ENCODE results near the gene CLTA. TPM values are rescaled to one million over a fixed set of nuclear protein-coding genes. Genes with fewer than 3 reads are reported as not detected.

Gene CLTA, protein sequence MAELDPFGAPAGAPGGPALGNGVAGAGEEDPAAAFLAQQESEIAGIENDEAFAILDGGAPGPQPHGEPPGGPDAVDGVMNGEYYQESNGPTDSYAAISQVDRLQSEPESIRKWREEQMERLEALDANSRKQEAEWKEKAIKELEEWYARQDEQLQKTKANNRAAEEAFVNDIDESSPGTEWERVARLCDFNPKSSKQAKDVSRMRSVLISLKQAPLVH
- 391 and 514 TPM in 2 replicates for total RNA-seq

DNA sequence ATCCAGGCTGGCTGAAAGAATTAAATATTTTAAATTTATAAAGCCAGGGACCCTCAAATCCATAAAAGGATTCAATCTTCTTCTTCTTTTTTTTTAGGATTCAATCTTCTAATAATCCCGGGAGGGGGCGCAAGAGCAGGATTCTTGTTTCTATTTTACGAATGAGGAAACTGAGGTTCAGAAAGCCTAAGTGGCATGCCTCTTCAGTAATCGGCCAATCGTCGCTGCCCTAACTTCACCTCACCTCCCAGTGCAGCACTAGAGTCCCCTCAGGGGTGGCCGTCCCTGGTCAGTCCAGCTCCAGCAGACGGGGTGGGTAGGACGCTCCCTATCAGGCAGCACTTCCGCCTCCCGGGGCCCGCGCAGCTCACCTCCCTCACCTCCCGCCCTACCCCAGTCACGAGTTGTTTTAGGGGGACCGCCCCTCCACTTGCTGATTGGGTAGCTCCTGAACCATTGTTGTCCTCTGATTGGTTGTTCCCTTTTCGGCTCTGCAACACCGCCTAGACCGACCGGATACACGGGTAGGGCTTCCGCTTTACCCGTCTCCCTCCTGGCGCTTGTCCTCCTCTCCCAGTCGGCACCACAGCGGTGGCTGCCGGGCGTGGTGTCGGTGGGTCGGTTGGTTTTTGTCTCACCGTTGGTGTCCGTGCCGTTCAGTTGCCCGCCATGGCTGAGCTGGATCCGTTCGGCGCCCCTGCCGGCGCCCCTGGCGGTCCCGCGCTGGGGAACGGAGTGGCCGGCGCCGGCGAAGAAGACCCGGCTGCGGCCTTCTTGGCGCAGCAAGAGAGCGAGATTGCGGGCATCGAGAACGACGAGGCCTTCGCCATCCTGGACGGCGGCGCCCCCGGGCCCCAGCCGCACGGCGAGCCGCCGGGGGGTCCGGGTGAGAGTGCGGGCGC, at the start of gene CLTA:
TSS of gene CLTA (plus strand) at position 534 of the 902 bp plus-strand sequence. CDS start at position 670, 136 bp downstream.
- DNase-seq (ENCODE audit: low read depth), result peak; percentile 98

DNA sequence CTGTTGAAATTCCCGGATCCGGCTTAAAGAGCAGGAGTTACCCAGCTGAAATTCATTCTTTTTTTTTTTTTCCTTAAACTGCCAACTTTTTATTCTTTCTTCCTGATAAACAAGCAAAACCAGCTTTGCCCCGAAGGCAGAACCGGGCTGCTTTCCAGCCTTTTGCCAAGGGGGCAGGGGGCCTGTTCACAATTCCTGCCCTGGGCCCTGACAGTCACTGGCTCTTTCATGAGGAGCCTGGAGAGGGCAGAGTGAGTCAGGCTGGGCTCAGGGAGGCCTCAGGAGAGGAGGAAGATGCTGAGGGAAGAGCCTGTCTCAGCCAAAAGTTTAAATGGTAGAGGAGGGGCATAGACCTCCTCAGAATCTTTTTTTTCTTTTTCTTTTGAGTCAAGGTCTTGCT, 49.4 kb upstream of the CLTA start:
- DNase-seq (ENCODE audit: low read depth), result peak; percentile 19

DNA sequence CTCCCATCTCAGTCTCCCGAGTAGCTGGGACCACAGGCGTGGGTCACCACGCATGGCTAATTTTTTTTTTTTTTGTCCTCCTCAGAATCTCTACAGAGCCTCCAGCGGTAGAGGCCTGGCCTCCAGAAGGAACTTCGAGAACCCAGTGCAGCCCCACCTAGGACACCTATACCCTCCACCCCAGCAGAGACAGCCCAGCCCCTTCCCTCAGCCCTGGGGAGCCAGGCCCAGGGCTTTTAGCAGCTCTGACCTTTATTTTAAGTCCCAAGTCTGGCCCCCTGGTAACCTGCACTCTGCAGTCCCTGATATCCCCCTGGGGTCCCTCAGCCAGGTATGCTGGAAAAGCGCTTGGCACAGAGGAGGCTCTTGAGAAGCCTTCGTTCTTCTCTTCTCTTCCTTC, 49.0 kb upstream of the CLTA start:
- DNase-seq (ENCODE audit: low read depth), result no peak

DNA sequence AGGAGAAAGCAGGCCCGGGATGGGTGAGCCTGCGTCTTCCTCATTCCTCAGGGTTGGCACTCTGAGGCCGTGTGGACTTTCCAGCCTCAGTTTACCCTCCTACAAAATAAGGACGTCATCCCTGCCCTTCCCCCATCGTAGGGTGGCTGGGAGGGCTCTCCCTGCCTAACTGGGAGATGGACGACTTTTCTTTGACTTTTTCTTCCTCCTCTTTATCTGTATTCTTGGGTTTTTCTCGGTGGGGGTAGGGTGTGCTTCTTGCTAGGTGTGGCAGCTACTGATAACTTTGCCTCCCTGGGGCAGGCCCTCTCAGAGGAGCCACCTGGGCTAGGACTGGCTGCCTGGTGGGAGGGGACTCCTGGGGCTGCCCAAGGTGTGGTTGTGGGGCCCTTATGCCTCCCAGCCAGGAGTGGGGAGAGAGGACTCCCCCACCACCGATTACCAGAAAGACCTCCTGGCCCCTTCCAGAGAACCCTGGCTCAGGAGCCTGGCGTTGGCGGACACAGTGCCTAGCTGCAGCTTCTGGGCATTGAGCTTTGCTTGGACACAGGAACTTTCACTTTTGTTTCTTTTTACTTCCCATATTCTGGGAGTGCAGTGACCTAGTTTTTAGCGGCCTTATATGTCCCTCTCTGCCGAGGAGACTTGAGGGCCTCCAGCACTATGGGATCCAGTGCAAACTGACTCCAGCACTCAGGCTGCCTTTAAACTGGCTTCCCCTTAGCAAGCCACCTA, 48.0 kb upstream of the CLTA start:
- no peak for DNase-seq (ENCODE audit: low read depth)

DNA sequence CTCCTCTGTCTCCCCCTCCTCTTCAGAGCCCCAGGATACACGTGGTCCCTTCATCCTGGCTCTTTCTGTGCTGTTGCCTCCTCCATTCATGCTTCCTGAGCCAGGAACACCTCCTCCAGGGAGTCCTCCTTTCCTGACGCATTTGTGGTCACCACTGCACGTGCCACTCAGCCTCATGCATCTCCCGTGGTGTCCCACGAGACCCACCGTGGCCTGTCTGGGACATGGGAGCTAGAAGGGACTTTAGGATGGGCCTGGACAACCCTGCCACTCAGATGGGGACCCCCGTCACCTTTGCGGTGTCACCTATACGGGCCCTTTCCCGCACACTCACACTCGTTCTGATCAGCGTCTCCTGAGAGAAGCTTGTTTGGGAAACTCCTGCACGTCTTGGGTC, 47.5 kb upstream of the CLTA start:
- no peak for DNase-seq (ENCODE audit: low read depth)

DNA sequence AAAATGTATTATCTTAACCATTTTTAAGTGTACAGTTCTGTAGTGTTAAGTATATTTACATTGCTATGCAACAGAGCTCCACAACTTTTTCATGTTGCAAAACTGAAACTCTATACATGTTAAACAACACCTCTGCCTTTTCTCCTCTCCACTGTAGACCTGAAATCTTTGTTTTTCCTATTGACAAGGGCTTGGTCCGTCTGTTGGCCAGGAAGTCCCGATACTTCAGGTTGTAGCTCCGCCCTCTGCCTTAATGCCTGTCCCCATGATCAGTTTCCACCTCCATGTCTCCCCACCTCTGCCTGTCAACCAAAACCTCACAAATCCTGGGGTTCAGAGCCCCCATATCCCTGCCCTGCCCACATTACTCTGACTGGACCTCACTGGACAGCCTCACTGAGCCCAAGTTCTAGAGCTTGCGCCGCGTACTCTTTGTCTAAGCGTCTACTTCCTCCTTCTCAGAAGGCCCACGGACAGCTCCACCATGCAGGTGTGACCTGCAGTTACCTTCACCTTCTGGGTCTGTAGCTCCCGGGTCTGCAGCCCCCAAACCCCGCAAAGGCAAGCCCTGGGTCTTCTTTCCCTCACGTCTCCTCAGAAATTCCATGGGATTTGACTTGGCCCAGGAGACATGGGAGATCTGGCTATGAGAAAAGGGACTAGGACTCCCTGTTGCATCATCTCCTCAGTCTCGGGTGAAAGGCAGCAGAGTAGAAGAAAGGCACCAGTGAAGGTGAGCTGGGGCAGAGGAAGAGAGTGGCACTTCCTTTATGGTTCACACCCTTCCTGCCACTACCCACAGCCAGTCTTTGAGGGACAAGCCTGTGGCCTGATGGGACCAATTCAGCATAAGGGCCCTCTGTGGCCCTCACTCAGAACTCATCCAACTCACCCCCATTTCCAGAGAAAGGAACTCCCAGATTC, 46.1 kb upstream of the CLTA start:
- no peak for DNase-seq (ENCODE audit: low read depth)

DNA sequence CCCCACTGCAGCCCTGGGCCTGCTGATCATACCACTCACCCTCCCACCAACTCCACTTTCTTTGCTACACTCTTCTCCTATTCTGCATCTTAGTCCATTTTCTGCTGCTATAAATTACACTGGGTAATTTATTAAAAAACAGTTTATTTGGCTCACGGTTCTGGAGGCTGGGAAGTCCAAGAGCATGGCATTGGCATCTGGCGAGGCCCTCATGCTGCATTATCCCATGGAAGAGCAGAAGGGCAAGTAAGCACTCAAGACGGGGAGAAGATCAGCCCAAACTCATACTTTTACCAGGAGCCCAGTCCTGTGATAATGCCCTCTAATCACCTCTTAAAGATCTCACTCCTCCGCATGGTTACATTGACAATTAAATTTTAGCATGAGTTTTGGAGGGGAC, 44.8 kb upstream of the CLTA start:
- no peak for DNase-seq (ENCODE audit: low read depth)

DNA sequence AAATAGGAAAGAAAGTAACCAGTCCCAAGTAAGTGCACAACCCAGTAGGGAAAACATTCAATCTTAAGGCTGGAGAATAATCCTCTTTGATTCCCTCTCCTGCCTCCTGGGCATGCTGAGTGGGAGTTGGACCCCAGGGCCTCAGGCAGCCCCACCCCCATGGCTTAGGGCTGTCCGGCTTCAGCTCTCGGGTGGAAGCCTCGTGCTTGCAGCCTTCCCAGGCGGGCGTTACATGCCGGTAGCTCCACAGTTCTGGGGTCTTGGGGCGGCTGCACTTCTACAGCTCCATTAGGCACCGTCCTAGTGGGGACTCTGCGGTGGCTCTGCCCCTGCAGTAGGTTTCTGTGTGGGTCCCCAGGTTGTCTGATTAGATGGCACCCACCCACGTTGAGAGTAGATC, 44.1 kb upstream of the CLTA start:
- DNase-seq (ENCODE audit: low read depth), result no peak

DNA sequence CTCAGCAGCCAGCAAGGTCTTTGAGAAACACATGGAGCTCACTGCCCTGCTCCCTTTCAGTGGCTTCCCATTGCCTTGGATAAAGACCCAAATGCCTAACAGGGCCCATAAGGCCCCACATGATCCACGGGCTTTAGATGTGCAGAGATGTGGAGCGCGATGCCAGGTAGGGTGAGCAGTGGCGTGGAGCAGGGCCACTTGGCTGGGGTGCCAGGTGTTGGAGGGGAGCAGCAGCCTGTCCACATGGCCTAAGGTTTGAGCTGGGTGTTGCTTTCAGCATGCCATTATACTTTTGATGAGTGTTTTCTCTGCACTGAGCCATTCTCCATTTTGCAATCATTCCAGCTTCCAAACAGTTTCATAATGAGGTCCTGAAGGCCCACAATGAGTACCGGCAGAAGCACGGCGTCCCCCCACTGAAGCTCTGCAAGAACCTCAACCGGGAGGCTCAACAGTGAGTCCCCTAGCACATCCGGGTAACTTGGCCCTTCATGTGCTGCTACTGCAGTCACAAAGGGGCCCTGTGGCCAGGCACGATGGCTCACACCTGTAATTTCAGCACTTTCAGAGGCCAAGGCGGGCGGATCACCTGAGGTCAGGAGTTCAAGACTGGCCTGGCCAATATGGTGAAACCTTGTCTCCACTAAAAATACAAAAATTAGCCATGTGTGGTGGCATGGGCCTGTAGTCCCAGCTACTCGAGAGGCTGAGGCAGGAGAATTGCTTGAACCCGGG, 43.1 kb upstream of the CLTA start:
- no peak for DNase-seq (ENCODE audit: low read depth)

DNA sequence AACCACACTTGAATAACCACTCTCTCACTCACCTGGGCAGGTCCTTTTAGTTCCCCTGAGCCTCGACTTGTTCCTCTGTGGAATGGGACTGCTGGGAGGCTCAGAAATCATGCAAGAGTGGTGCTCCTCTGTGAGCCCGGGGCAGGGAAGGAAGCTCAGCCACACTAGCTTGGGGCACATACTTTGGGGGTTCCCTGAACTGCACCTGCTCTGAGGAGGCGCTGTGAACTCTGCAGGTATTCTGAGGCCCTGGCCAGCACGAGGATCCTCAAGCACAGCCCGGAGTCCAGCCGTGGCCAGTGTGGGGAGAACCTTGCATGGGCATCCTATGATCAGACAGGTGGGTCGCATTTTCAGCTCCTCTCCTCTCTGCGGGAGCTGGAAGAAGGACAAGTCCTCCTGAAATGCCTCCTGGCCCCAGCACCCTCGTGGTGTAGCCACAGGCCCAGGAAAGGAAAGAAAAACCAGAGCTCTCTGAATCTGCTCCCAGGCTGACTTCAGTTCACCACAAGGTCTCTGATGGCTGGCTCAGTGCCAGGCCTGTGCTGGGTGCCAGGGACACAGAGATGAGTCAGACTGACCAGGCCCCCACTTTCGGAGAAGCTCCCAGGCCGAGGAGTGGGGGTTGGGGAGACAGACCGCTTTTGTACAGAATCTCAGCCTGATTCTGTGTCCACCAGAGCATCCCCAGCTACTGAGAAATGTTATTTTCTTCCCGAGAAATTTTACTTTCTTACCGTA, 42.2 kb upstream of the CLTA start:
- DNase-seq (ENCODE audit: low read depth), result peak; percentile 94

DNA sequence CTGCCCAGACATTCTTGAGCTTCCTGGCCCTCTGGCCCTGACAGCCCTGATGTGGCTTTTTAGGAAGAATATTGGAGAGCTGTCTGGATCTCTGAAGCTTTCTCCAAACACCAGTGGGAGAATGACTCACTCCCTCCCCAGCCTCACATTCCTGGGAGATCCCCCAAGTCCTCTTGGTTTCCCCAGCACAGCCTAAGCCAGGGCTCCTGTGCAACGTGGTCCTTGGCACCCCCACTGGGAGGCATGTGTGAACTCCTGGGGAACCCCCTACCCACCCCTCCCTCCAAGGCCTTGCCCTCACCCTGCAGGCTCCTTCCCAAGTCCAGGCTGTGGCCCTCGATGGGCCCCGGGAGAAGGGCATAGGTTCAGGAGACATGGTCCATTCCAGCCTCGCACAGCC, 41.5 kb upstream of the CLTA start:
- peak; percentile 85 for DNase-seq (ENCODE audit: low read depth)

DNA sequence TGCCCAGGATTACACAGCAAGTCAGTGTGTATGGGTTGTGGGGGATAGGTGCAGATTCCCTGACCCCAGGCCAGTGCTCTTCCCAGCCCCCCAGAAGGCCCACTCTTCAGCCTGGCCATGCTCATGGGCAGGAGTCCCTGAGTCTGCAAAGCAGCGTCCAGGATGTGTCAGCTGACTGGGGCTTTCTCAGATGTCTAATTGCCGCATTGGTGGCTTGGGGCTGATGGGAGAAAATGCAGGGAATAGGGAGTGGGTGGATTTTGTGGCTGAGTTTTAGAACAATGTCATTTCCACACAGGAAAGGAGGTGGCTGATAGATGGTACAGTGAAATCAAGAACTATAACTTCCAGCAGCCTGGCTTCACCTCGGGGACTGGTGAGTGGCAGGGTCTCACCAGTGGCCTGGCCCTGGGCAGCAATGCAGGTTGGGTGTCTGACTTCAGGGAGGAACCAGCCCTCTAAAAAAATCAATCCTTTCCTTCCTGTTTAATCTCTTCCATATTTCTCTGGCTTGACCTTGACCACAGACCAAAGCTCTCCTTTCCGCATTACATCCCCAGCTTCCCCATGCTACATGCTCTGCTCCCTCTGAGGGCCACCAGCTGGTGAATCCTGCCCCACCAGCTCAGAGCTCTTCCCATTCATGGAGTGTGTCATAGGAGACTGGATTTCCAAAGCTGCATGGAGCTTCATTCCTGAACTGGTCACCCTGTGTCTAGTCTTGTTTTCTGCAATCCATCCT, 40.0 kb upstream of the CLTA start:
- DNase-seq (ENCODE audit: low read depth), result peak; percentile 18

DNA sequence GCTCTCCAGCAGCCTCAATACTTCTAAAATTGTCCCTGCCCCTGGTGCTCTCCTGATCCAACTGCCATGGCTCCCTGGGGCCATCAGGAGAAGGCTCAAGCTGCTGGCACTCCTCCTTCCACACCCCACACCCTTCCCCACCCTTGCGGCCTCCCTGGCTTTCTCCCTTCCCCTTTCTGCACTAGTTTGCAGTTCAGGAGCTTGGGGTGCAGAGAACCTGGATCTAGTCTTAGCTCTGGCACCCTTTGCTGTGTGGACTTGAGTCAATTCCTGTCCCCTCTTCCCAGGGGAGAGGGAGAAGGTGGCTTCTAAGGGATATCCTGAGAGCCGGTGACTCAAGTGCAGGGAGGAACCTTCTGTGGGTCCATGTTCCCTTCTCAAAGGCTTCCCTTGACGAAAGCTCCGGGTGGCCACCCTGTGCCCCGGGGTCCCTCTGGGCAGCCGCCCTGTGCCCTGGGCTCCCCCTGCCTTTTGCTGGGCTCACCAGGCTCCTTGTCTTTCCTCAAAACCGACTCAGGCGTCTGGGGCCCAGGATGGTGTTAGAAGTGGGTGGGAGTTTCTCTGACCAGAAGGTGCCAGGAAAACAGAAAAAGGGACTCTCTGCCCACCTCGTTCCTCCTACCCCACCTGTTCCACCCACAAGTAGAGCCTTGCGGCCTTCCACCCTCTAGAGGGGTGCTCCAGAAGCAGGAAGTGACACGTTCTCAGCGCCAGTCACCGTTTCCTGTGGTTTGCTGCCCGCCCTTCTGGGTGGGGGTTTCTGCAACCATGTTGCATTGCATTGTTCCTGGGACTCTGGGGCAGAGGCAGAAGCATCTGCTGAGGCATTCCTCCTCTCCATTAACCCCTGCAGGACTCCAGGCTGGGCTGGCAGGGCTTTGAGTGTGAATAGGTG, 39.2 kb upstream of the CLTA start:
- peak; percentile 57 for DNase-seq (ENCODE audit: low read depth)

DNA sequence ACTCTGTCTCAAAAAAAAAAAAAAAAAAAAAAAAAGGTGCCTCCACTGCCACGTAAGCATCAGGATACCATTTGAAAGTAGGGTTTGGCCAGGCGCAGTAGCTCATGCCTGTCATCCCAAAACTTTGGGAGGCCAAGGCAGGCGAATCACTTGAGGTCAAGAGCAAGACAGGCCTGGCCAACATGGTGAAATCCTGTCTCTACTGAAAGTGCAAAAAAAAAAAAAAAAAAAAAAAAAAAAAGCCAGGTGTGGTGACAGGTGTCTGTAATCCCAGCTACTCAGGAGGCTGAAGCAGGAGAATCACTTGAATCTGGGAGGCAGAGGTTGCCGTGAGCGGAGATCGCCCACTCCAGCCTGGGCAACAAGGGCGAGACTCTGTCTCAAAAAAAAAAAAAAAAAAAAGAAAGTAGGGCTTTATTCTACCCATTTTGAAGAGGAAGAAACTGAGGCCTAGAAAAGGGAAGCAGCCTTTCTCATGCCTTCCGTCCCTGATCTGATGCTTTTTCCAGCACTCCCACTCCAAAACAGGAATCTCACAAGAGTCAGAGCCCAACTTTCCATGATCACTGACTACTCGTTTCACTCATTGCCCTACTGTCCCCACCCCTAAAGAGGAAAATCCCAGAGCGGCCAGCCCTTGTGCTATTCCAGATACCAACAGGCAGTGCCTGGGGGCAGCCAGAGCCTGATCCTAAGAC, 37.8 kb upstream of the CLTA start:
- no peak for DNase-seq (ENCODE audit: low read depth)

DNA sequence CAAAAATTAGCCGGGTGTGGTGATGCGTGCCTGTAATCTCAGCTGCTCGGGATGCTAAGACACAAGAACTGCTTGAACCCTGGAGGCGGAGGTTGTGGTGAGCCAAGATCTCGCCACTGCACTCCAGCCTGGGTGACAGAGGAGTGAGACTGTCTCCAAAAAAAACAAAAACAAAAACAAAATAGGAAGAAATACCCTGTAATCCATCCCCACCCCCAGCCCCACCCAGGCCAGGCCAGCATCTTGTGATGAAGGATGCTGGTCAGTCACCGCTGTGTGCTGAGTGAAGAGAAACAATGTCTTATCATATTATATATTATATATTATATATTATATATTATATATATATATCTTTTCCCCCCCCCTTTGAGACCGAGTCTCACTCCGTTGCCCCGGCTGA, 37.0 kb upstream of the CLTA start:
- DNase-seq (ENCODE audit: low read depth), result no peak

DNA sequence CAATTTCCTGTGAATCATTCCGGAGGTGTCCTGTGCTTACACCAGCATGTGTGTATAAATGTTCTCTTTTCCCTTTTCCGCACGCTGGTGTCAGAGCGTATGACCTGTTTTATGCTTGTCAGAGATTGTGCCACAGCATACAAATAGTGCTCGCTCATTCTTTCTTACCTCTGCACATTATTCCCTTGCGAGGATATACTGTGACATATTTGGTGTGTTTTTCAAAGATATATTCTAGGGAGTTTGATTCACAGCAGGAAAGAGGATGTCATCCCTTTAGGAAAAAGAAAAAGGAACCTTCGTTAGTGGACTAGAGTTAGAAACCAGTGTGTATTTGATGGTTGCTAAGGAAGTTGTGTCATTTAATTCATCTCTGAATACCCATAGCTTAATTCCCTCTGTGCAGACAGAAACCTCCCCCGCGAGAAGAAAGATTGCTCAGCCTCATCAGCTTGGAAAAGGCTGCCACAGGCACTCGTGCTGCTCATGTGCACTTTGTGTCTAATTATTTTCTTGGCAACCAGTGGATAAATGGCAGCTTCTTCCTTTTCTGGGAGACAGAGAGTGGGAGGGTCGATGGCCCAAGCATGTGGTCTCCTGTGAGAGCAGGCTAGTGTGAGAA, 36.3 kb upstream of the CLTA start:
- peak; percentile 87 for DNase-seq (ENCODE audit: low read depth)

DNA sequence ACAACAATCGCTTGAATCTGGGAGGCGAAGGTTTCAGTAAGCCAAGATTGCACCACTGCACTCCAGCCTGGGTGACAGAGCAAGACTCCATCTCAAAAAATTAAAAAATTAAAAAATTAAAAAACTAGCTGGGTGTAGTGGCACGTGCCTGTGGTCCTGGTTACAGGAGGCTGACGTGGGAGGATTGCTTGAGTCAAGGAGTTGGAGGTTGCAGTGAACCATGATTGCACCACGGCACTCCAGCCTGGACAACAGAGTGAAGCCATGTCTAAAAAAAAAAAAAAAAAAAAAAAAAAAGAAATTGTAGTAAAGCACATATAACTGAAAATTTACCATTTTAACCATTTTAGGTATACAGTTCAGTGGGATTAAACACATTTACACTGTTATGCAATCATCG, 34.6 kb upstream of the CLTA start:
- DNase-seq (ENCODE audit: low read depth), result no peak

Data from renal cortical epithelial cell (primary cell).